Mucosa of gallbladder (tissue), 1 donor: ENCODE measurements around the gene ALOX5. TPM values are rescaled to one million over a fixed set of nuclear protein-coding genes. Genes with fewer than 3 reads are reported as not detected.
"Not testable (repeated sequence)": the region's sequence is repeated elsewhere in the genome, so short reads cannot be mapped to it uniquely, and the experiment has no call there.

ENCODE experiments used
- DNase-seq: peaks from one replicate; pipeline ENCODE4 v3.0.0-alpha.2; 2020; ENCODE audit warnings: low spot score
- total RNA-seq: library from RNA; stranded (reverse); gene quantifications from one replicate; pipeline ENCODE4 v1.2.1, GENCODE V29; 2021
- donor health status: DM: no; HTN: no; CAD: no.

The ALOX5 gene
- 25.8 TPM for total RNA-seq

DNA sequence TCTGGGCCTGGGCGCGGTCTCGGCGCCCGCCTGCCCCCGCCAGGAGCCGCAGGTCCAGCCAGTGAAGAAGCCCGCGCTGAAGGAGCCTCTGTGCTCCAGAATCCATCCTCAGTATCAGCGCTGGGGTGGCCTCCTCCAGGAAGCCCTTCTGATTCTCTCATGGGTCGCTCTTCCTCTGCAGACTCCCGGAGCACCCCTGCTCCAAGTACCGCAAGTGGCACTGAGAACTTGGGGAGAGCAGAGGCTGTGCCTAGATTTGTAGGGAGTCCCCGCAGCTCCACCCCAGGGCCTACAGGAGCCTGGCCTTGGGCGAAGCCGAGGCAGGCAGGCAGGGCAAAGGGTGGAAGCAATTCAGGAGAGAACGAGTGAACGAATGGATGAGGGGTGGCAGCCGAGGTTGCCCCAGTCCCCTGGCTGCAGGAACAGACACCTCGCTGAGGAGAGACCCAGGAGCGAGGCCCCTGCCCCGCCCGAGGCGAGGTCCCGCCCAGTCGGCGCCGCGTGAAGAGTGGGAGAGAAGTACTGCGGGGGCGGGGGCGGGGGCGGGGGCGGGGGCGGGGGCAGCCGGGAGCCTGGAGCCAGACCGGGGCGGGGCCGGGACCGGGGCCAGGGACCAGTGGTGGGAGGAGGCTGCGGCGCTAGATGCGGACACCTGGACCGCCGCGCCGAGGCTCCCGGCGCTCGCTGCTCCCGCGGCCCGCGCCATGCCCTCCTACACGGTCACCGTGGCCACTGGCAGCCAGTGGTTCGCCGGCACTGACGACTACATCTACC is at the start of gene ALOX5:
TSS of gene ALOX5 (plus strand) at position 641 of the 774 bp plus-strand sequence. CDS start at position 705, 64 bp downstream.
- peak; percentile 58 for DNase-seq

DNA sequence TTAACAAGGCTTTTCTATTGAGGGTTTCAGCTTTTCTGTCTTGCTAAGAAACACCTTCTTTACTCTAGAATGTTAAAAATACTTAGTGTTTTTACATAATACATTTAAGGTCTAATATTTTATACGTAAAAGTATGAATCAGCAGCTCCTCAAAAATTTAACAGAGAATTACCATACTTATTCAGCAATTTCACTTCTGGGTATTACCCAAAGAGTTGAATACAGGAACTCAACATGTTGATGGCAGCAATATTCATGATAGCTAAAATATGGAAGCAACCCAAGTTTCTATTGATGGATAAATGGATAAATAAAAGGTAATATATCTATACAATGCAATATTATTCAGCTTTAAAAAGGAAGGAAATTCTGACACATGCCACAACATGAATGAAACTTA is 48.9 kb upstream of the ALOX5 start:
- no peak for DNase-seq

DNA sequence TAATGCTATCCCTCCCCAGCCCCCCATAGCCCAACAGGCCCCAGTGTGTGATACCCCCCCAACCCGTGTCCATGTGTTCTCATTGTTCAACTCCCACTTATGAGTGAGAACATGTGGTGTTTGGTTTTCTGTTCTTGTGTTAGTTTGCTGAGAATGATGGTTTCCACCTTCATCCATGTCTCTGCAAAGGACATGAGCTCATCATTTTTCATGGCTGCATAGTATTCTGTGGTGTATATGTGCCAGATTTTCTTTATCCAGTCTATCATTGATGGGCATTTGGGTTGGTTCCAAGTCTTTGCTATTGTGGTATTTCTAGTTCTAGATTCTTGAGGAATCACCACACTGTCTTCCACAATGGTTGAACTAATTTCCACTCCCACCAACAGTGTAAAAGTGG is 47.2 kb upstream of the ALOX5 start:
- DNase-seq = not testable (repeated sequence)

DNA sequence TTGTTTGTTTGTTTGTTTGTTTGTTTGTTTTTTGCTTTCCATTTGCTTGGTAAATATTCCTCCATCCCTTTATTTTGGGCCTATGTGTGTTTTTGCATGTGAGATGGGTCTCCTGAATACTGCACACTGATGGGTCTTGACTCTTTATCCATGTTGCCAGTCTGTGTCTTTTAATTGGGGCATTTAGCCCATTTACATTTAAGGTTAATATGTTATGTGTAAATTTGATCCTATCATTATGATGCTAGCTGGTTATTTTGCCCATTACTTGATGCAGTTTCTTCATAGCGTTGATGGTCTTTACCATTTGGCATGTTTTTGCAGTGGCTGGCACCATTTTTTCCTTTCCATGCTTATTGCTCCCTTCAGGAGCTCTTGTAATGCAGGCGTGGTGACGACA is 42.2 kb upstream of the ALOX5 start:
- DNase-seq = not testable (repeated sequence)

DNA sequence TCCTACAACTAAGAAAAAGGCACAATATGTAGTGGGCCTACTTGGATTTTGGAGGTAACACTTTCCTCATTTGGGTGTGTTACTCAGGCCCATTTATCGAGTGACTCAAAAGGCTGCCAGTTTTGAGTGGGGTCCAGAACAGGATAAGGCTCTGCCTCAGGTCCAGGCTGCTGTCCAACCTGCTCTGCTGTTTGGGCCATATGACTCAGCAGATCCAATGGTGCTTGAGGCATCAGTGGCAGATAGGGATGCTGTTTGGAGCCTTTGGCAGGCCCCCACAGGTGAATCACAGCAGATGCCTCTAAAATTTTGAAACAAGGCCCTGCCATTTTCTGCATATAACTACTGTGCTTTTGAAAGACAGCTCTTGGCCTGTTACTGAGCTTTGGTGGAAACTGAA is 34.1 kb upstream of the ALOX5 start:
- no peak for DNase-seq

DNA sequence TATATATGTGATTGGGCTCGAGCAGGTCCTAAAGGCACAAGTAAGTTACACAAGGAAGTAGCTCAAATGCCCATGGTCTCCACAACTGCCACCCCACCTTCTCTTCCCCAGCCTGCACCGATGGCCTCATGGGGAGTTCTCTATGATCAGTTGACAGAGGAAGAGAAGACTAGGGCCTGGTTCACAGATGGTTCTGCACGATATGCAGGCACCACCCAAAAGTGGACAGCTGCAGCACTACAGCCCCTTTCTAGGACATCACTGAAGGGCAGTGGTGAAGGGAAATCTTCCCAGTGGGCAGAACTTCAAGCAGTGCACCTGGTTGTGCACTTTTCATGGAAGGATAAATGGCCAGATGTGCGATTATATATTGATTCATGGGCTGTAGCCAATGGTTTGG is 33.6 kb upstream of the ALOX5 start:
- not testable (repeated sequence) for DNase-seq

DNA sequence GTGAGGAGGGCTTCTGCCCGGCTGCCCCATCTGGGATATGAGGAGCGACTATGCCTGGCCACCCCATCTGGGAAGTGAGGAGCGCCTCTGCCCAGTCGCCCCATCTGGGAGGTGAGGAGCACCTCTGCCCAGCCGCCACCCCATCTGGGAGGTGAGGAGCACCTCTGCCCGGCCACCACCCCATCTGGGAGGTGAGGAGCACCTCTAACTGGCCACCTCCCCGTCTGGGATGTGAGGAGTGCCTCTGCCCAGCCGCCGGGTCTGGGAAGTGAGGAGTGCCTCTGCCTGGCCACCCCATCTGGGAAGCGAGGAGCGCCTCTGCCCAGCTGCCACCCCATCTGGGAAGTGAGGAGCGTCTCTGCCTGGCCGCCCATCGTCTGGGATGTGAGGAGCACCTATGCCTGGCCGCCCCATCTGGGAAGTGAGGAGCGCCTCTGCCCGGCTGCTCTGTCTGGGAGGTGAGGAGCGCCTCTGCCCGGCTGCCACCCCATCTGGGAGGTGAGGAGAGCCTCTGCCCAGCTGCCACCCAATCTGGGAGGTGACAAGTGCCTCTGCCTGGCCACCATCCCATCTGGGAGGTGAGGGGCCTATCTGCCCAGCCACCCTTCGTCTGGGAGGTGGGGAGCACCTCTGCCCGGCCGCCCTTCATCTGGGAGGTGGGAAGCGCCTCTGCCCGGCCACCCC is 27.2 kb upstream of the ALOX5 start:
- not testable (repeated sequence) for DNase-seq

DNA sequence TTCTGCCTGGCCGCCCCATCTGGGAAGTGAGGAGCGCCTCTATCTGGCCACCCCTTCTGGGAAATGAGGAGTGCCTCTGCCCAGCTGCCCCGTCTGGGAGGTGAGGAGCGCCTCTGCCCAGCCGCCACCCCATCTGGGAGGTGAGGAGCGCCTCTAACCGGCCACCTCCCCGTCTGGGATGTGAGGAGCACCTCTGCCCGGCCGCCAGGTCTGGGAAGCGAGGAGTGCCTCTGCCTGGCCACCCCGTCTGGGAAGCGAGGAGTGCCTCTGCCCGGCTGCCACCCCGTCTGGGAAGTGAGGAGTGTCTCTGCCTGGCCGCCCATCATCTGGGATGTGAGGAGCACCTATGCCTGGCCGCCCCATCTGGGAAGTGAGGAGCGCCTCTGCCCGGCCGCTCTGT is 26.6 kb upstream of the ALOX5 start:
- DNase-seq = not testable (repeated sequence)

DNA sequence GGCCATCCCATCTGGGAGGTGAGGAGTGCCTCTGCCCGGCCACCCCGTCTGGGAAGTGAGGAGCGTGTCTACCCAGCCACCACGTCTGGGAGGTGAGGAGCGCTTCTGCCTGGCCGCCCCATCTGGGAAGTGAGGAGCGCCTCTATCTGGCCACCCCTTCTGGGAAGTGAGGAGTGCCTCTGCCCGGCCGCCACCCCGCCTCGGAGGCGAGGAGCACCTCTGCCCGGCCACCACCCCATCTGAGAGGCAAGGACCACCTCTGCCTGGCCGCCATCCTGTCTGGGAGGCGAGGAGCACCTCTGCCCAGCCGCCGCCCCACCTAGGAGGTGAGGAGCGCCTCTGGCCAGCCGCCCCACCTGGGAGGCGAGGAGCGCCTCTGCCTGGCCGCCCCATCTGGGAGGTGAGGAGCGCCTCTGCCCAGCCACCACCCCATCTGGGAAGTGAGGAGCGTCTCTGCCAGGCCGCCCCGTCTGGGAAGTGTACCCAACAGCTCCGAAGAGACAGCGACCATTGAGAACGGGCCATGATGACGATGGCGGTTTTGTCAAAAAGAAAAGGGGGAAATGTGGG is 25.7 kb upstream of the ALOX5 start:
- not testable (repeated sequence) for DNase-seq

DNA sequence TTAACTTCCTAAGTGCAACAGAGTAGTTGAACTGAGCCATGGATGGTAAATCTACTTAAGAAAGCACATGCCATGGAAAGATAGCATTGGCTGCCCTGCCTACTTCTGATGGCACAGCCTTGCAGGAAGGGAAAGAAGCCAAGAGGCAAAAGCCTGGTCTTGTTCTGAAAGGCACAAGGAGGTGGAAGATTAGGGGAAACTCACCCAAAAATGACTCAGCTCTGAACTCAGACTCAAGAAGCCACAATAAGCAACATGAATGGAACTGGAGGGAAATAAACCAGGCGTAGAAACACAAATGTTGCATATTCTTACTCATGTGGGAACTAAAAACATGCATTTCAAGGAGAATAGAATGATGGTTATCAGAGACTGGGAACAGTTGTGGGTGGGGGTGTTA is 20.8 kb upstream of the ALOX5 start:
- no peak for DNase-seq

DNA sequence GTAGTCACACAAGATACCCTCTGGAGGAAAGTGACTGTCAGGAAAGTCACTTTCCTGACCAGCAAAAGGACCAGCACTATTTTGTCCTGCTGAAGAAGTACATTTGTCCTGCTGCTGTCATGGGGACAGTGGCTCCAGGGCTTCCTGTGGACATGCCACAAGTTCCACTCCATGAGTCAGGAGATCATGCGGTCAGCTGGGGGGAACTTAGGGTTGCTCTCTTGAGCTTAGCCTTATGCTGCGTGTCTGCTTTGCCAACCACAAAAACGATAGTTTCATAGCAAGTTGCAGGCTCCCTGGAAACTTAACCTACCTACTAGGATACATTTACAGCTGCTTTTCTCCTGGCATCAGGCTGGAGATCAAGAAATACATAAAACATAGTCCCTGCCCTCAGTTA is 19.8 kb upstream of the ALOX5 start:
- no peak for DNase-seq

DNA sequence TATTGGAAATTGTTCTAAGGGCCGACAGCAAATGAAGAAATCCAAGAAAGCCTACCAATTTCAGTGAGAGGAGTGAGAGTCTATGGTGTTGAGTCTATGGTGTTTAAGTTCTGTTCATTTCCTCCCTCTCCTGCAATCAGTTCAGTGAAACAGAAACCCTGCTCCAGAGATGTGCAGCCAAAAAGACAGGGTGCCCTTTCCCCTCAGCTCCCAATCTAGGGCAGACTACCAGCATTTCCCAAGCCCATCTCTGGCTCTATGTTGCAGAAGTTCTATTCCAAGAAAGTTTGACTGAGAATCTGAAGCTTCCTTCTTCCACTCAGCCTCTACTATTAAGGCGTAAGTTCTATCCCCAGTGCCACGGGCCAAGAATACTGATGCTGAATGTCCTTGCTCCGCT is 18.5 kb upstream of the ALOX5 start:
- no peak for DNase-seq

DNA sequence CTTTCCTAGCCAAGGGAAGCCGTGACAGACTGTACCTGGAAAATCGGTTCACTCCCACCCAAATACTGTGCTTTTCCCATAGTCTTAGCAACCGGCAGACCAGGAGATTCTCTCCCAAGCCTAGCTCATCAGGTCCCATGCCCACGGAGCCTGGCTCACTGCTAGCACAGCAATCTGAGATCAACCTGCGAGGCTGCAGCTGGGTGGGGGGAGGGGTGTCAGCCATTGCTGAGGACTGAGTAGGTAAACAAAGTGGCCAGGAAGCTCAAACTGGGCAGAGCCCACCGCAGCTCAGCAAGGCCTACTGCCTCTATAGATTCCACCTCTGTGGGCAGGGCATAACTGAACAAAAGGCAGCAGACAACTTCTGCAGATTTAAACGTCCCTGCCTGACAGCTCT is 15.1 kb upstream of the ALOX5 start:
- not testable (repeated sequence) for DNase-seq

DNA sequence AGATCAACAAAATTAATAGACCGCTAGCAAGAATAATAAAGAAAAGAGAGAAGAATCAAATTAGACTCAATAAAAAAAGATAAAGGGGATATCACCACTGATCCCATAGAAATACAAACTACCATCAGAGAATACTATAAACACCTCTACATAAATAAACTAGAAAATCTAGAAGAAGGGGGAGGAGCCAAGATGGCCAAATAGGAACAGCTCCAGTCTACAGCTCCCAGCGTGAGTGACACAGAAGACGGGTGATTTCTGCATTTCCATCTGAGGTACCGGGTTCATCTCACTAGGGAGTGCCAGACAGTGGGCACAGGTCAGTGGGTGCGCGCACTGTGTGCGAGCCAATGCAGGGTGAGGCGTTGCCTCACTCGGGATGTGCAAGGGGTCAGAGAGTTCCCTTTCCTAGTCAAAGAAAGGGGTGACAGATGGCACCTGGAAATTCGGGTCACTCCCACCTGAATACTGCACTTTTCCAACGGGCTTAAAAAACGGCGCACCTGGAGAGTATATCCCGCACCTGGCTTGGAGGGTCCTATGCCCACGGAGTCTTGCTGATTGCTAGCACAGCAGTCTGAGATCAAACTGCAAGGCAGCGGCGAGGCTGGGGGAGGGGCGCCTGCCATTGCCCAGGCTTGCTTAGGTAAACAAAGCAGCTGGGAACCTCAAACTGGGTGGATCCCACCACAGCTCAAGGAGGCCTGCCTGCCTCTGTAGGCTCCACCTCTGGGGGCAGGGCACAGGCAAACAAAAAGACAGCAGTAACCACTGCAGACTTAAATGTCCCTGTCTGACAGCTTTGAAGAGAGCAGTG is 11.8 kb upstream of the ALOX5 start:
- DNase-seq = not testable (repeated sequence)

DNA sequence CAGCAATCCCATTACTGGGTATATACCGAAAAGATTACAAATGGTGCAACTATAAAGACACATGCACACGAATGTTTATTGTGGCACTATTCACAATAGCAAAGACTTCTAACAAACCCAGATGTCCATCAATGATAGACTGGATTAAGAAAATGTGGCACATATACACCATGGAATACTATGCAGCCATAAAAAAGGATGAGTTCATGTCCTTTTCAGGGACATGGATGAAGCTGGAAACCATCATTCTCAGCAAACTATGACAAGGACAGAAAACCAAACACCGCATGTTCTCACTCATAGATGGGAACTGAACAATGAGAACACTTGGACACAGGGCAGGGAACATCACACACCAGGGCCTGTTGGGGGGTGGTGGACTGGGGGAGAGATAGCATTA is 6.4 kb upstream of the ALOX5 start:
- not testable (repeated sequence) for DNase-seq

DNA sequence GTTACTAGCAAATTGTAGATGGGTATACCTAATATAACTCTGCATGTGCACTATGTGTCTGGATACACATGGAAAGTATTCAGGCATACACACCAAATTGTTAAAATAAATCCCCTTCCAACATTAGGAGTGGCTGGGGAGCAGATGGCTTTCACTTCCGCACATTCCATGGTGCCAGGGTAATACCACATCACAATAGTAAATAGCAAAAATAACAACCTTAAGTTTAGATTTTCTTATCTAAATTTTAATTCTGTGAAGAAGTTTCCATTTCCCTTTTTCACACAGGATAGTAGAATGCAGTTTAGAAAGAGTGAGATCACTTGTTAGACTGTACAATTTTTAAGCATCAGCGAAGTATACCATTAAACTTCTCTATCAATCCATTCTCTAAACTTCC is 5.8 kb upstream of the ALOX5 start:
- DNase-seq = no peak

DNA sequence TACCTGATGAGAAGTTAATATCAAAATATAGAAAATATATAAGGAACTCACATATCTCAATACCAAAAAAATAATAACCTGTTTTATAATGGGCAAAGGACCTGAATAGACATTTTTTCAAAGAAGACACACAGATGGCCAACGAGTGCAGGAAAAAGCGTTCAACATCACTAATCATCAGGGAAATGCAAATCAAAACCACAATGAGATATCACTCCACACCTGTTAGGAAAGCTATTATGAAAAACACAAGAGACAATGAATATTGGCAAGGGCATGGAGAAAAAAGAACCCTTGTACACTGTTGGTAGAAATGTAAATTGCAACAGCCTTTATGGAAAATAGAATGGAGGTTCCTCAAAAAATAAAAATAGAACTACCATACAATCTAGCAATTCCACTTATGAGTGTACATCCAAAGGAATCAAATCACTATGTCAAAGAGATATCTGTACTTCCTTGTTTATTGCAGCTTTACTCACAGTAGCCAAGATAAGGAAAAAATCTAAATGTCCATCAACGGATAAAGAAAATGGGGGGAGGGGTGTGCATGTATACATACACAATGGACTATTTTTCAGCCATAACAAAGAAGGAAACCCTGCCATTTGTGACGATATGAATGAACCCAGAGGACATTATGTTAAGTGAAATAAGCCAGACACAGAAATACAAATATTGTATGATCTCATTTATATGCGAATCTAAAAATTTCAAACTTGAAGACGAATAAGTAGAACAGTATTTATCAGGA is 3.6 kb upstream of the ALOX5 start:
- DNase-seq = no peak

DNA sequence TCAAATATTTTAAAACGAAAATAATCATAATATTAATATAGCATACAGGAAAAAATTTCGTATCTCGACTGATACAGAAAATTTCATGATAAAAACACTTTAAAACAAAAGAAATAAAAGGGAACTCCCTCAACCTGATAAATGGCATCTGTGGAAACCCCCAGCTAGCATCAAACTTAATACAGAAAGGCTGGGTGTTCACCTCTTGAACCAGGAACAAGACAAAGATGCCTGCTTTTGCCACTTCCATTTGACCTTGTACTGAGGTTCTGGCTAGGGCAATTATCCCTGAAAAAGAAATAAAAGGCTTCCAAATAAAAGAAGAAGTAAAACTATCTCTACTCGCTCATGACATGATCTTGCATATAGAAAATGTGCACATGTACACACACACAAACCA is 2.5 kb upstream of the ALOX5 start:
- no peak for DNase-seq

DNA sequence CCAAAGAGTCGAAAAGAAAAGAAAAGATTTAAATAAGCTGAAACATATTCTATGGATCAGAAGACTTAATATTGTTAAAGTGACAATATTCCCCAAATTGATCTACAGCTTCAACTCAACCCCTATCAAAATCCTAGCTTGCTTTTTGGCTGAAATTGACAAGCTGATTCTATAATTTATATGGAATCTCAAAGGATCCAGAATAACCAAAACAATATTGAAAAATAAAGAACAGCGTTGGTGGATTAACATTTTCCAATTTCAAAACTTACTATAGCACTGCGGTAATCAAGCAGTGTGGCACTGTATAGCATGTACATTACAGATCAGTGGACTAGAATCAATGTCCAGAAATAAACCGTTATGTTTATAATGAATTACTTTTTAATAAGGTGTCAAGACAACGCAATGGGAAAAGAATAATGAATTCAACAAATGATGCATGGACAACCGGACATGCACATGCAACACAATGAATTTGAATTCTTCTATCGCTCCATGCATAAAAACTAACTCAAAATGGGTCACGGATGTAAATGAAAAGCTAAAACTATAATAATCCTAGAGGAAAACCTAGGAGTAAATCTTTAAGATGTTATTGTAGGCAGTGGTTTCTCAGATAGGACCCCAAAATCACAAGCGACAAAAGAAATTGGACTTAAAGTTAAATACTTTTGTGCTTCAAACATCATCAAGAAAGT is 1.6 kb upstream of the ALOX5 start:
- no peak for DNase-seq

DNA sequence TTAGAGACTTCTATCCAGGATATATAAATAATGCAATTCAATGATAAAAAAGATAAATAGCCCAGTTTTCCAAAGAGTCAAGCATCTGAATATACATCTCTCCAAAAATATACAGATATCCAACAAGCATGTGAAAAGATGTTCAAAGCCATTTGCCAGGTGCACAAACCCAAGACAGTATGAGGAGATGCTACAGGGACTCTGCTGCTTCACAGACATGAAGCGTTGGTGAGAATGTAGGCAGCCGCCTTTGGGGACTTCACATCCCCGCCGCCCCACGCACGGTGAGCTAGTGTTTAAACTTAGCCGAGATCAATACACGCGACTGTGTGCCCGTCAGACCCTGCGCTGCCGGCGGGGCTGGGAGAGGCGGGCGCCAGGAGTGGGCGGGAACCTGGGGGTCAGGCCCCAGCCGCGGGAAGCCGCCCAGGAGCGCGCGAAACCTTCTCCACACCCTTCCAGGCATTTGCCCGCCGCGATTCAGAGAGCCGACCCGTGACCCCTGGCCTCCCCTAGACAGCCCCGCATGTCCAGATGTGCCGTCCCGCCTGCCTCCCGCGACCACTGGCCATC is 927 bp upstream of the ALOX5 start:
- no peak for DNase-seq
